ENCODE measurements around the gene TAF10.

TAF10 gene

GRCh38 chr11:6607190-6607795, 4.7 kb downstream of the TAF10 start:
- DNase-seq: no peak

GRCh38 chr11:6606471-6607189, 5.4 kb downstream of the TAF10 start:
- DNase-seq: peak; percentile 81

DNA sequence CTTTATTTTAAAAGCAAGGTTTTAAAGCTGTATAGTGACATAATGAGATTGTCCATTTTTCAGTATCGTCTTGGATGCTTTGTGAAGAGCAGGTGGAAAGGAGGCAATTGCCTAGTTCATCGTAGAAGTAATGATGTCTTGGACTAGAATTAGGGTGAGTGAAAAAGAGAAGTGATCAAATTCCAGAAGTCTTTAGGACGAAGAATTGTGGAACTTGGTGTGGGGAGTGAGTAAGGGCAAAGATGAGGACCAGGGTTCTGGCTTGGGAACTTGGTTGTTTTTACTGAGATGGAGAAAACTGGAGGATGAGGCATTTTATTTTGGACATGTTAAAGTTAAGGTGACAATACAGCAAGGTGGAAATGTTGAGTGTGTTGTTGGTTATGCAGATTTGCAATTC, 7.2 kb downstream of the TAF10 start:
- no peak for DNase-seq

GRCh38 chr11:6604081-6604626, 7.9 kb downstream of the TAF10 start:
- DNase-seq: peak; percentile 47

GRCh38 chr11:6603287-6604080, 8.5 kb downstream of the TAF10 start, which contains the start of the genes ILK and RRP8:
TSS of gene ILK (plus strand) at chr11:6603774. CDS start at chr11:6604272, 498 bp downstream.
TSS of gene RRP8 (minus strand) at chr11:6603616. CDS start at chr11:6603502, 114 bp downstream.
- DNase-seq: peak; percentile 88

- DNase-seq: no peak
Observed at GRCh38 chr11:6602096-6602940, 9.7 kb downstream of the TAF10 start.

DNA sequence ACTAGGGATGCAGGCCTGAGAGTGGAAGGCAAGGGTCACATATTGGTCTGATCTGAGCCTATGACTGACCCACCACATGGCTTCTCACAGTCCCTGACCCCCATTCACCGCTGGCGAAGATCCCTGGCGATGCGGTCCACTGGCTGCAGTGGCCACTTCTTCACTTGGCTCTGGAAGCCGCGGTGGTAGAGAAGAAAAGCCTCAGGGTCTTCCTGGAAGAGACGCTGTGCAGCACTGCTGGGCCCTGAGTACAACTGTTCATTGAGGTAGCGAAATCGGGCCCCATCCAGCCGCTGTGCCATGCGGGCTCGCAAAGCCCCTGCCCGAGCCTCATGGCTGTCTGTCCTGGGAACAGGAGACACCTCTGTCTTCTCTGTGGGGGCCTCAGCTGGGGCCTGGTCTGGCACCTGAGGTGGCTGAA, 11.0 kb downstream of the TAF10 start:
- DNase-seq: no peak

DNA sequence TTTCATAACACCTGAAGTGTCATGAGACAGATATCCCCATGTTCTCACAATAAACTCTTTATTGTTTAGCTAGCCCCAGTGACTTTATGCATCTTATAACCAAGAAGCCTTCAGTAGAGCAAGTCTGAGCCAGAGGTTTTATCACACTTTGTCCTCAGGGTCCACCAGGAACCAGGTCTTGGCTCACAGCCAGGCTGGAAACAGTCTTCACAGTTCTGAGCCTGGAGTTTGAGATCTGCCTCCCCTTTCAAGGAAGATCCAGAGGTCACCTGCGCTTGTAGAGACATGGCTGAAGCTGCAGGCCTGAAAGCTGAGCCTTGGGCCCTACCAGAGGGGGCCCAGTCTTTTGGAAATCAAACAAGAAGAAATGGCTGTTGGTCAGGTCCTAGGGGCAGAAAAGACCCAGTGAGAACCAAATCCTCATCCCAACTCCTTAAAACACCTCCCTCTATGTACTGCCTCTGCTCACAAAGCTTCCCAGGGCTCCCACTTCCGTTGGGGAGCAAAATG, 12.1 kb downstream of the TAF10 start:
- DNase-seq: no peak

GRCh38 chr11:6599449-6599848, 12.6 kb downstream of the TAF10 start:
- DNase-seq: no peak

DNA sequence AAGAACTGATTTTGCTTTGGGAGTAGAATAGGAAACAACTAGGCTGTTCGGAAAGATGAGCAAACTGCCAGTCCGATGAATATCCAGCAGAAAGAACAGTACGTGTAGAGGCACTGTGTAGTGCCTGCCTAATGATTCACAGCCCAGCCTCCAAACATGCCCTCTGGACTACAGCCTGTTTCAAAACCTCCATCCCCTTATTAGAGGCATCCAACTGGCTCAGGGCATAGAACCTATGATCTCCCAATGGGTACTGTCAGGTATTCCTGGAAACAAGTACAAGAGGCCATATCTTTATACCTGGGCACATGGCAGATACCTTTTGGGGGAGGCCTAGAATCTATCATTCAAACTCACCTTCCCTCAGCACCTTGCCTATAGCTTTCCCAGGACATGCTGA, 13.5 kb downstream of the TAF10 start:
- DNase-seq: no peak

DNA sequence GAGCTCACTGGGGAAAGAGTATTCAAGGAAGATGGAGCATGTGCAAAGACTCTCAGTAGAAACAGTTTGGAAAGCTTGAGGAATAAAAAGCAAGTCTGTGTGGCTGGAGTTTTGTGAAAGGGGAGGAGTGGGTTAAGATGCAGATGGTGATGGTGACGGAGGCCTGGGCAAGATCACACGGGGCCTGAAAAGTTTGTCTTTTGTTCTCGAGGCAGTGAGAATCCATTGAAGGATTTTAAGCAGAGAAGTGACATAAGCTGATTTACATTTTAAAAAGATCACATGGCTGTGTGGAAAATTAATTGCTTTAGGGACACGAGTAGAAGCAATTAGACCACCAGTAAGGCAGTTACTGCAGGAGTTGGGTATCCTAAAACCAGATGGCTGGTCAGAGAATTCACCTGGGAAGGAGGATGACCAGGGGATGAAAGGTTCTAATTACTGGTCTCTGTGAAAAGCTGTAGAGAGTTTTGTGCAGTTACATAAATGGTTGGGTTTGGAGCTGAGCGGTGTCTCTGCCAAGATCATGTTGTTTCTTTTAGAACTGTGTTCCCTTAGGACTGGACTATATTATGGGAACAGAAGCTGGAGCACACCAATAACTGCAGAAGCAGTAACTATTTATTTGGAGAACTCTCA, 15.7 kb downstream of the TAF10 start:
- peak; percentile 79 for DNase-seq

- no peak for DNase-seq
Observed at GRCh38 chr11:6594142-6594768, 17.8 kb downstream of the TAF10 start.

DNA sequence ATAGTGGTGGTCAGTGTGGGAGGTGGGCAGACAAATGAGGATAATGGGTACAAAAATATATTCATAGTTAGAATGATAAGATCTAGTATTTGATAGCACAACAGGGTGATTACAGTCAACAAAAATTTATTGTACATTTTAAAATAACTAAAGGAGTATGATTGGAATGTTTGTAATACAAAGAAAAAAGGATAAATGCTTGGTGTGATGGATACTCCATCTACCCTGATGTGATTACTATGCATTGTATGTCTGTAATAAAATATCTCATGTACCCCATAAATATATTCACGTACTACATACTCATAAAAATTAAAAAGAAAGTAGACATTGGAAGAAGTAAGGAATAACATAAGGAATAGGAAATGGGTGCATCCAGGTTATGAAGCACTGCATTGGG, 24.0 kb downstream of the TAF10 start:
- DNase-seq: no peak

DNA sequence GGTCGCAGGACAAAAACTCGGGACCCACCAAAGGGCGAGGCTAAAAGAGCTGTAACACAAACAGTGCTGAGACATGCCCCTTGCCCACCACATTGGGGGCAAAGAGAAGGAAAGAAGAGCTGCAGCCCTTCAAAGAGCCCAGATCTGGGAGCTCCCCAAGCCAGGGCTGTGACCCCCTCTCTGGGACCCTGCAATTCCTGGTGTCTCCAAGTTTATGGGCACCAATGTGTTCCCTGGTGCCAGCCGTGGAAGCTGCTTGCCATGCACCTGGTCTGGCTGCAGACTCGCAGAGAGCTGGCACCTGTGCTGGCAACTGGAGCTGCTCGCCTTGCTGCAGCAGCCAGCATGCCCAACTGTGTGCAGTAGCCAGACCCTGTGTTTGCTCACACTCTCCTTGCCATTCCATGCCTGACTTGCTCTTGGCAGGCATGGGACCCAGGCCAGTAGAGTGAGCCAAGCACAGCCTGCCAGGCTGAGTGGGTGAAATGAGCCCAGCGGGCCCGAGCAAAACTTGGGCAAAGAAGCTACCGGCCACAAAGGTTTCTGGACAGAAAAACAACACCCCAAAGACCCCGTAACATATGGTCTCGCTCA, 24.6 kb downstream of the TAF10 start:
- no peak for DNase-seq

DNA sequence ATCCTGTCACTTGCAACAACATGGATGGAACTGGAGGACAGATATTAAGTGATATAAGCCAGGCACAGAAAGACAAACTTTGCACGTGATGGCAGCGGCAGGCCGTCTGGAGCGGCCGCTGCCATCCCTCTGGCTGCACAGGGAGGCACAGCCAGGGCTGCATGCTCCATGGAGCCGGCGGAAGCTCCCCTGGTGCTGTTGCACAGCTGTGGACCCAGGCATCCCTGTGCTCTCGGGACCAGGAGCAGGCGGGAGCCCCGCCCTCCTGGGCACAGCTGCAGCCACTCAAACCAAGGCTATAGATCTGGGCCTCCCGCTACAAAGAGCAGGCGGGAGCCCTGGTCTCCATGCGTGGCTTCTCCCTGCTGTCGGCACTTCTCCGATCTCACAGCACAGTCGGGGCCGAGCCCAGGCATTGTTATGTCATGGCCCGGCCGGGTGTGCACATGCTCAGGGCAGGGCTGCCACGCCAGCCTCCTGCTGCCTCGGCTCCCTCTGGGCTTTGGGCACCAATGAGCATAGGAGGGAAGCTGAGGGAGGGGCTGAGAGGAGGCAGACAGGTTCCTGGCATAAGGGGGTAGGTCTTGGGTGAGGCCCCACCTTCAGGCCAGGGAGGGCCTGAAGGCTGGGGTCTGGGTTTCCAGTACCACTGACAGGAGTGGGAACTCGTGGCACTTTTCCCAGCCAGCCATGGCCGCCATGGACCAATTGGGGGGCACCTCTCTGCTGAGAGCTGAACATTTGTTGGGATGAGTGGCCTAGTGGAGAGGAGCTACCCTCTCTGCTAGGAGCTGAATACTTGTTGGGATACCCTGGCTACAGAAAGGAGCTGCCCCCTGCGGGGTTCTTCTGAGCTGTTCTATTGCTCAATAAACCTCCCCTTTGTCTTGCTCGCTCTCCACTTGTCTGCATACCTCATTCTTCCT, 25.3 kb downstream of the TAF10 start:
- no peak for DNase-seq

DNA sequence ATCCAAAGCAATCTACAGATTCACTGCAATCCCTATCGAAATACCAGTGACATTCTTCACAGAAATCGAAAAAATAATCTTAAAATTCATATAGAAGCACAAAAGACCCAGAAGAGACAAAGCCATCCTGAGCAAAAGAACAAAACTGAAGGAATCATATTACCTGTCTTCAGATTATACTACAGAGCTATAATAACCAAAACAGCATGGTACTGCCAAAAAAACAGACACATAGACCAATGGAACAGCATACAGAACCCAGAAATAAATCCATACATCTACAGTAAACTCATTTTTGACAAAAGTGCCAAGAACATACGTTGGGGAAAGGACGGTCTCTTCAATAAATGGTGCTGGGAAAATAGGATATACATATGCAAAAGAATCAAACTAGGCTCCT, 27.5 kb downstream of the TAF10 start:
- DNase-seq: no peak

GRCh38 chr11:6583584-6583983, 28.4 kb downstream of the TAF10 start:
- DNase-seq: no peak

GRCh38 chr11:6579681-6580080, 32.3 kb downstream of the TAF10 start:
- no peak for DNase-seq

DNA sequence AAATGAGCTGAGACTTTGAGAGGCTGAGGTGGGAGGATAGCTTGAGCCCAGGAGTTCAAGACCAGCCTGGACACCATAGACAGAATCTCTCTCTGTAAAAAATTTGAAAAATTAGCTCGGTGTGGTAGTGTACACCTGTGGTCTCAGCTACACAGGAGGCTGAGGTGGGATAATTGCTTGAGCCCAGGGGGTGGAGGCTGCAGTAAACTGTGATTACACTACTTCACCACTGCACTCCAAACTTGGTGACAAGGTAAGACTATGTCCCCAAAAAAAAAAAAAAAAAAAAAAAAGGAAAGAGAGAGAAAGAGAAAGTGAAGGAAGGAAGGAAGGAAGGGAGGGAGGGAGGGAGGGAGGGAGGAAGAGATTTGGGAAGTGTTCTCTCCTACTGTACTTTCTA, 33.9 kb downstream of the TAF10 start:
- DNase-seq: no peak

Data from NCI-H82 (cell line).